ENCODE data around the gene LRRTM4.

The LRRTM4 gene

DNA sequence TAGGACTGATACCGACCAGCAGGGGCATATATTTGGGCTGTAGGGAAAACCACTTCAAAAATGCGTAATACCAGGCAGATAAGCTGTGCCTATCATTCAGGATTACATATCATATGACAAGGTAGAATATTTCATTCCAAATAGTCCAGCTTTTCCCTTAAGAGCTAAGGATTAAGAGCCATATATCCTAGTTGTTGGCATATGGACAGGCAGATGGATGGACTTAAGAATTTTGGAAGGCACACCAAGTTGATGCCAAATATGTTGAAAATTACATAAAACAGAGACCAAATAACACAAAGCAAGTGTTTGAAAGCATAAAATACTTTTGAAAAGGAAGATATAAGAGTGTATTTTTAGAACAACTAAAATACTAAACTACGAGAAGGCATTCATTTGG lies 52.1 kb downstream of the LRRTM4 start:
- no peak for DNase-seq (ENCODE audit: low read depth)

GRCh38 chr2:77469106-77469505 lies 53.1 kb downstream of the LRRTM4 start:
- DNase-seq (ENCODE audit: low read depth), result no peak

DNA sequence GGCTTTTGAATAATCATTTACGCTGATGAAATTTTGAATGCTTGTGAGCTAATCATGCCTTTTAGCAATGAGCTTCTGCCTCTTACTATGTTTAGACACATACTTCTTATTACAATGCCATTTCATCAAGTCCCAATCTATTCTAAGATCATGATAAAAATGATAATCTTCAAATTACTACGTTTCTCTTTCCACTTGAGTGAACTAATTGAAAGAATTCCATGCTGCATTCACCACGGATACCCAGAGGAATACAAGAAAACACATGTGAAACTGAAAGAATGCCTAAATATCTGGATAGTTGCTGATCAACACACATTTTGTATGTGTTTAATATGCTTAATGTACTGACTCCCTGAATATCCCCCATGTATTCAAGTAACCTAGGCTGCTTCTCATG lies 62.3 kb downstream of the LRRTM4 start:
- DNase-seq (ENCODE audit: low read depth), result no peak

- no peak for DNase-seq (ENCODE audit: low read depth)
Observed at GRCh38 chr2:77458216-77458615, 64.0 kb downstream of the LRRTM4 start.

GRCh38 chr2:77457665-77458064 lies 64.5 kb downstream of the LRRTM4 start:
- no peak for DNase-seq (ENCODE audit: low read depth)

DNA sequence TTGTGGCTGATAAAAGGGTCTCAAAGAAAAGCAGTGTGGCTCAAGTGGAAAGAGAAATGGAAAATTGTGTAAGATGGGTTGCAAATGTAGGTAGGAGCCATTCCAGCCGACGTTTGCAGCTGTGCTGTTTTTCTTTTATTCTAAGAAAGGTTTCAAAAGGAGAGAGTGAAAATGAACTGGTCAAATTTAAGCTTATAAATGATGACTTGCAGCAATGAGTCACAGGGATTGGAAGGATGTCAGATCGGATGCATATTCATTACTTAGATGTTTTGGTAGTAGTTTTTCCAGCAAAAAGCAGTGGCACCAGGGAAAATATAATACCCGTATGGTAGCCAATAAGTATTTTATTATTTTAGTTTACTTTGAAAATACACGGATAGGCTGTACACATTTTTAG lies 79.1 kb downstream of the LRRTM4 start:
- no peak for DNase-seq (ENCODE audit: low read depth)

- DNase-seq (ENCODE audit: low read depth), result no peak
Observed at GRCh38 chr2:77434880-77435279, 87.3 kb downstream of the LRRTM4 start.

DNA sequence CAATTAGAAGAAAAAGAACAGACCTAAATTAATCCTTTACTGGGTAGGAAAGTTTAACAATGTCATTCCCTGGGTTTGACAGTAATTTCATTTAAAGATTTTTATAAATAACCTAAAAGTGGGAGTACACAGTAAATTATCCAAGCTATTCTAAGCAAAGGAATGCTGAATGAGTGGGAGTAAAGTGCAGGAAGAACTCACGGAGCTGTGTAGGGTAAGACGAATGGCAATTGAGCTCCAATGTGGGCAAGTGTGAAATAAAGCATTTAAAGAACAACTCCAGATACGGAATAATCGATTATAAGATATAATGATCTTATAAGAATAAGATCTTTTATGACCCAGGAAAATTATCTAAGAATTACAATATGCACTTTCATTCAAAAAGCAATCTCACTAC lies 93.2 kb downstream of the LRRTM4 start:
- no peak for DNase-seq (ENCODE audit: low read depth)

- no peak for DNase-seq (ENCODE audit: low read depth)
Observed at GRCh38 chr2:77421971-77422370, 100.2 kb downstream of the LRRTM4 start.

- DNase-seq (ENCODE audit: low read depth), result no peak
Observed at GRCh38 chr2:77418537-77418936, 103.6 kb downstream of the LRRTM4 start.

- no peak for DNase-seq (ENCODE audit: low read depth)
Observed at GRCh38 chr2:77404189-77404588, 118.0 kb downstream of the LRRTM4 start.

DNA sequence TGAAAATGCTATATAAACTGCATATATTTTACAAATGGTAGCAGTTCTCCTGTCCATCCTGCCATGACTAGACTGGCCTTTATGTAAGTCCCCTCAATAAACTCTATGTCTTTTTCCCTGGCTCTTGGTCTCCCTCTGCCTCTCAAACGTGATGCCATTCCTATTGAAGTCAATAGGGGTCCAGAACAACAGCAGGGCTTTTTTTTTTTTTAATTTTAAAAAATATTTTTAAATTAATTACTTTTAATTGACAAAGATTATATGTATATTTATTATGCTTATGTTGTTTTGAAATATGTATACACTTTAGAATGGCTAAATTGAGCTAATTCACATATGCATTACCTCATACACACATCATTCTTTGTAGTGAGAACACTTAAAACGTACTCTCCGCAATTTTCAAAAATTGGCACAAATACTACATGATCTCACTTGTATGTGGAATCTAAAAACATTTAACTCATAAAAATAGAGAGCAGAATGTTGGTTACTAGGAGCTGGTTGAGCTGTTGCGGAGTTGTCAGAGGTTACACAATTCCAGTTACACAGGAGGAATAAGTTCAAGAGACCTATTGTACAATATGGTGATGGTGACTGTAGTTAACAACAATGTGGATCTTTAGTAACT lies 123.1 kb downstream of the LRRTM4 start:
- DNase-seq (ENCODE audit: low read depth), result no peak

- DNase-seq (ENCODE audit: low read depth), result no peak
Observed at GRCh38 chr2:77397763-77398162, 124.4 kb downstream of the LRRTM4 start.

GRCh38 chr2:77395011-77395410 lies 127.2 kb downstream of the LRRTM4 start:
- no peak for DNase-seq (ENCODE audit: low read depth)

DNA sequence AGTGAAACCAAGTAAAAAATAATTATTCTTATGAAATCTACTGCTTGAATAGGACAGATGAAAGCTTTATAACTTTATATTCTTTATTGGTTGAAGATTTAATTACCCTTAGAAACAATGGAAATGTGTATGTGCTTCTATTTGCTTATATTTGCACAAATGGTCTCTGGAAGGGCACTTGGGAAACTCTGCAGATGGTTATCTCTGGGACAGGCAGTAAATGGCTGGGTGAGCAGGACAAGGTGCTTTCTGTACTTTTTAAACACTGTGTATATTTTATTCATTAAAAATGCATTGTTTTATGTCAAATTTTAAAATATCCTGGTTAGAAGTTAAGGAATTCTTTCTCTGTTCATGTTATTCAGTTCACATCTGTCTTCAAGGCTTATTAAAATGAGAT lies 131.1 kb downstream of the LRRTM4 start:
- DNase-seq (ENCODE audit: low read depth), result no peak

DNA sequence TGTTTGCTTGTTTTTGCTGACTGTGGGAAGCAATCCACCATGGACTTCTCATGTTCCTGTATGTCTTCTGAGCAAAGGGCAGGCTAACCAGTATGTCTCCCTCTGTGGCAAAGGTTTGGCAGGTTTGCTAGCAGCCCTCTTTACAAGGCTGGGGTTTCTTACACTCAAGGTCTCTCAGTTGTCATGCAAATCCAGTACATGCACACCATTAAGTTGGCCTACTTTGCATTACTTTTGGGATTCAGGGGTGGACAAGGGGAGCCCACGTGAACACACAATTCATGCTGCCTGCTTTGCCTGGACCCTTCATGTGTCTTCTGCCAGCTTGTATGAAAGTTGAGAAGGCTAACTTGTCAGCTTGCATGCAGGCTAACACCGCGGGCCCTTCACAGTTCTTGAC lies 134.9 kb downstream of the LRRTM4 start:
- DNase-seq (ENCODE audit: low read depth), result no peak

DNA sequence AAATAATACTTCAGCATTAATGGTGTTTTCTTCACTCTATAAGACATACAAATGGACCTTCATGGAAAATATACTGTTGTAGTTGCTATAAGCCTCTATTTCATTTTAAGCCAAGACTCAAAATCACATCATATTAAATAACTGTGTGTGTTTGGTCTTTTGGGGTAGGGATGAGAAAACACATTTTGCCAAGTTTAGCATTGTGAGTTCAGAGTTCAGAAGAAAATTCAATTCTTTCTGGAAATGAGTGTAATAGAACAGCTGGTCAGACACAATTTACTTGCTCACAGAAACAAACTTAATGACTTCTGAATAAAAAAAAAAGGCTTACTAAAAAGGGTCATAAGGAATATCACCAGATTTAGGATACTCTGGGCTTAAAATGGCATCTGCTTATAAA lies 149.5 kb downstream of the LRRTM4 start:
- no peak for DNase-seq (ENCODE audit: low read depth)

DNA sequence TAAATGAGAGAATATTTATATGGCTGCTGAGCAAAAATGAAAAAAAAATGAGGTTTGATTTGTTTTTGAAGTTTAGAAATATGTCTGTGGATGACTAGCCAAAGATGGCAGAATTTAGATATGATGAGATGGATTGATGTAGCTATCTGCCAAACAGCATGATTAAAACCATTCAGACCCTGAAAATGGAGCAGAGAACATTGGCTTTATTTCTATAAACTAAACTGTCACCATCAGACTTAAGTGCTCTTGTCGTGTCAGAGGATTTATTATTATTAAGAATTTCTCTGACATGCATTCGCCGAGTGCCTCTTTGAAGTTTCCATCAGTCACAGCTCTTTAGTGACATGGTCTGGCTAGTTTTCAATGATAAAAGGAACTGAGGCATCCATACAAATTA lies 151.7 kb downstream of the LRRTM4 start:
- no peak for DNase-seq (ENCODE audit: low read depth)

GRCh38 chr2:77363277-77363676 lies 158.9 kb downstream of the LRRTM4 start:
- no peak for DNase-seq (ENCODE audit: low read depth)

- no peak for DNase-seq (ENCODE audit: low read depth)
Observed at GRCh38 chr2:77348821-77349220, 173.4 kb downstream of the LRRTM4 start.

DNA sequence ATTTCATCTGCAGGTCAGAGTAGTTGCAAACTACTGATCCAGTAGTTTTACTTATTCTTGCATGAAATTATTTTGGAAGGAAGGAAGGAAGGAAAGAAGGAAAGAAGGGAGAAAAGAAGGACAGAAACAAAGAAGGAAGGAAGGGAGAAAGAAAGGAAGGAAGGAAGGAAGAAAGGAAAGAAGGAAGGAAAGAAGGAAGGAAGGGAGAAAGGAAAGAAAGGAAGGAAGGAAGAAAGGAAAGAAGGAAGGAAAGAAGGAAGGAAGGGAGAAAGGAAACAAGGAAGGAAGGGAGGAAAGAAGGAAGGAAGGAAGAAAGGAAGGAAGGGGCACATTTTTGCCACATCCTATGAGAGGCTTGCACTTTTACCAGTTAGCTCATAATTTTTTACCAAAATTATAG lies 186.2 kb downstream of the LRRTM4 start:
- no peak for DNase-seq (ENCODE audit: low read depth)

DNA sequence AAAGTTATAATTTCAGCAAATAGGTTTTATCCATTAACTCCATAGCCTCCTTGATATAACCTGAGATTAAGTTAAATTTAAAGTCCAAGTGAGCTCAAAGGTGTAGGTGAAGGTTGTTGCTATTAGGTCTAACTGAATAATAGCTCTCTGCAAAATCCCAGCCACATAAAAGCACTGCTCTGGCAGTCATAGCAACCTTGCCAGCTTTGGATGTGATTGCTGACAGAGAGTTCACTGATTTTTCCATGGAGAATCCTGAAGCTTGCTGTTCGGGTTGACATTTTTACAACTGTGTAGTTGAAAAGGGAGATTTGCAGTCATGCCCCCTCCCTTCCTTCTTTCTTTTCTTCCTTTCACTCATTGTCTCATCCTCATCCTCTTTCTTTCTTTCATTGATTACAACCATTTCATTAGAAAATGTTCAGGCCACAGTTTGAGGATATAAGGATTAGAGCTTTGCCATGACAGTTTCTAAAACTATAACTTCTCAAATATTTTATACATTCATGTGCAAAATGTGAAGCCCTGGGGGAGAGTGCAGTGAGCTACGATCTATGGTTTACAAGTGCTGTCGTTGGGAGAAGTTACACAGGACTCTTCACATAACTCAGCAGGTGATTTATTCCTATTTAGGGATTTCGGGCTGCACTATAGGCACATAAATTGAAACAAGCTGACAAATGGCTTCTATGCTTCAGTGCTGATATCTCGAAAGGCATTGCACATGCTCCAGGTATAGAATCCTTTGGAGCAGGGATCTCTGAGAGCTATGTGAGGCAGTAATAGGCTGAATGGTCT lies 193.8 kb downstream of the LRRTM4 start:
- no peak for DNase-seq (ENCODE audit: low read depth)

- no peak for DNase-seq (ENCODE audit: low read depth)
Observed at GRCh38 chr2:77325395-77325794, 196.8 kb downstream of the LRRTM4 start.

GRCh38 chr2:77322431-77322830 lies 199.7 kb downstream of the LRRTM4 start:
- no peak for DNase-seq (ENCODE audit: low read depth)
